GM12873 (cell line): ENCODE measurements around the gene HOMER2.

Source experiments
- CTCF ChIP-seq: IDR thresholded peaks from 2 replicates; pipeline ENCODE4 v1.5.1; 2012; ENCODE audit warnings: low read depth, mild to moderate bottlenecking, moderate library complexity, low read length, control low read depth; ENCODE audit not compliant: insufficient read depth; ENCODE audit errors: missing control alignments

HOMER2 gene

GRCh38 chr15:82812994-82813393 is 139.5 kb downstream of the HOMER2 start:
- TF ChIP-seq CTCF: no peak

- TF ChIP-seq CTCF: no peak
Observed at GRCh38 chr15:82810890-82811426, 141.6 kb downstream of the HOMER2 start.

- TF ChIP-seq CTCF: no peak
Observed at GRCh38 chr15:82810061-82810889, 142.2 kb downstream of the HOMER2 start.

GRCh38 chr15:82809308-82810060 is 143.0 kb downstream of the HOMER2 start, which contains the start of gene WHAMM:
WHAMM (plus strand) TSS chr15:82809628; CDS start chr15:82809727, 99 bp downstream.
- TF ChIP-seq CTCF: peak; percentile 15

GRCh38 chr15:82808634-82809041 is 143.9 kb downstream of the HOMER2 start:
- no peak for TF ChIP-seq CTCF

- no peak for TF ChIP-seq CTCF
Observed at GRCh38 chr15:82807920-82808633, 144.4 kb downstream of the HOMER2 start.
